Endothelial cell of umbilical vein (primary cell): ENCODE measurements around the gene RAB40B. TPM values are rescaled to one million over a fixed set of nuclear protein-coding genes. Genes with fewer than 3 reads are reported as not detected.

Experiments used
- BruUV-seq: library from RNA; stranded (reverse); fragments of 400-500 nt; replicated peaks from 2 replicates; lab custom pipeline; 2021; lab: Mats Ljungman, UMichigan
- CTCF ChIA-PET: fragments of 300-600, 350-600 bp; sonication (Branson Sonifier 250); formaldehyde crosslinking; loops from one replicate; lab custom pipeline; 2021; ENCODE audit warnings: antibody characterized with exemption, inconsistent platforms; lab: Charles Lee
- POLR2A ChIA-PET: fragments of 300-600, 350-600 bp; sonication (Branson Sonifier 250); formaldehyde crosslinking; loops from one replicate; lab custom pipeline; 2021; ENCODE audit warnings: antibody characterized with exemption, inconsistent platforms; lab: Charles Lee
- DNase-seq: peaks from one replicate; pipeline ENCODE4 v3.0.0-alpha.2; 2011; ENCODE audit warnings: low read depth, low spot score
- FAIRE-seq: peaks from 2 replicates; lab custom pipeline; 2011; peaks lifted over from hg19 to GRCh38; lab: Jason Lieb, UNC
- H2AFZ ChIP-seq: 2 replicates; pipeline ENCODE4 v1.6.0; 2012; ENCODE audit warnings: low read depth, low read length, control low read depth, inconsistent platforms
- H3K27ac ChIP-seq: 2 replicates; pipeline ENCODE4 v1.5.1; 2011; ENCODE audit warnings: low read depth, mild to moderate bottlenecking, control low read depth, low read length, moderate library complexity; ENCODE audit not compliant: insufficient read depth
- H3K27me3 ChIP-seq, 2 experiments: 2 replicates each; pipeline versions ENCODE4 v1.6.0 to v1.6.1; 2011; ENCODE audit warnings: low read length in 2 of 2, mixed read lengths in 1 of 2; ENCODE audit not compliant: control insufficient read depth in 2 of 2, insufficient read depth in 2 of 2
- H3K36me3 ChIP-seq, 2 experiments: 2 replicates in 1 of 2; 3 replicates in 1 of 2; pipeline ENCODE4 v1.5.1; 2011; ENCODE audit warnings: low read length in 2 of 2, mild to moderate bottlenecking in 1 of 2, moderate library complexity in 1 of 2; ENCODE audit not compliant: control insufficient read depth in 2 of 2, insufficient read depth in 2 of 2; ENCODE audit errors: extremely low read depth in 1 of 2
- H3K4me1 ChIP-seq: 3 replicates; pipeline ENCODE4 v1.5.1; 2011; ENCODE audit warnings: mild to moderate bottlenecking, low read length; ENCODE audit not compliant: control insufficient read depth, insufficient read depth; ENCODE audit errors: extremely low read depth
- H3K4me2 ChIP-seq: 2 replicates; pipeline ENCODE4 v1.6.1; 2011; ENCODE audit warnings: low read length, control low read depth, mixed read lengths; ENCODE audit not compliant: insufficient read depth
- H3K4me3 ChIP-seq, 3 experiments: fragments of 200-600 bp in 1 of 3; sonication (generic), shearing (Covaris generic) in 1 of 3; replicated peaks in 1 of 3; 2 replicates each; pipeline ENCODE4 v1.5.1; 2011 to 2016; ENCODE audit warnings: control low read depth in 3 of 3, low read length in 3 of 3, mild to moderate bottlenecking in 2 of 3, inconsistent platforms in 1 of 3, low read depth in 1 of 3, moderate library complexity in 1 of 3; ENCODE audit not compliant: insufficient read depth in 1 of 3
- H3K79me2 ChIP-seq: 2 replicates; pipeline ENCODE4 v1.6.0; 2012; ENCODE audit warnings: low read length, inconsistent platforms; ENCODE audit not compliant: control insufficient read depth, insufficient read depth
- H3K9ac ChIP-seq: replicated peaks from 2 replicates; pipeline ENCODE3; 2011; ENCODE audit warnings: low read length, control low read depth; ENCODE audit not compliant: insufficient read depth; ENCODE audit errors: extremely low read depth
- H3K9me1 ChIP-seq: replicated peaks from 3 replicates; pipeline ENCODE4 v1.6.0; 2011; ENCODE audit warnings: mild to moderate bottlenecking, low read length; ENCODE audit not compliant: control insufficient read depth, insufficient read depth; ENCODE audit errors: extremely low read depth
- H3K9me3 ChIP-seq: replicated peaks from 2 replicates; pipeline ENCODE4 v1.5.1; 2012; ENCODE audit warnings: low read length, inconsistent platforms; ENCODE audit not compliant: control insufficient read depth, insufficient read depth
- H4K20me1 ChIP-seq: replicated peaks from 2 replicates; pipeline ENCODE3; 2011; ENCODE audit warnings: mild to moderate bottlenecking, low read length; ENCODE audit not compliant: control insufficient read depth, insufficient read depth; ENCODE audit errors: extremely low read depth
- FOS ChIP-seq: IDR thresholded peaks from 2 replicates; pipeline ENCODE4 v1.6.1; 2011; ENCODE audit warnings: mild to moderate bottlenecking, low read length, moderate library complexity, borderline replicate concordance; ENCODE audit not compliant: insufficient read depth
- GATA2 ChIP-seq: IDR thresholded peaks from 2 replicates; pipeline ENCODE4 v1.7.0; 2011; ENCODE audit warnings: low read depth, mild to moderate bottlenecking, moderate library complexity, mixed read lengths, low read length; ENCODE audit not compliant: insufficient read length, insufficient read depth
- MYC ChIP-seq: IDR thresholded peaks from one replicate; pipeline ENCODE4 v1.6.1; 2011; ENCODE audit warnings: mild to moderate bottlenecking, low read depth, low read length
- POLR2A ChIP-seq: IDR thresholded peaks from 2 replicates; pipeline ENCODE4 v1.6.1; 2012; ENCODE audit warnings: low read depth, mild to moderate bottlenecking, control low read depth, low read length
- dilution Hi-C: fragments of 300-500 bp; cut with MboI; formaldehyde crosslinking; loops from one replicate; pipeline ENCODE4 v1.15.0; 2019; ENCODE audit warnings: low sequenced_read_pairs; ENCODE audit not compliant: extremely low pct_ligation_motif_present
- intact Hi-C: fragments of 100-400 bp; cut with micrococcal nuclease; formaldehyde crosslinking; loops from one replicate; pipeline ENCODE4 v1.10.0; 2022
- polyA plus RNA-seq, 4 experiments: library from polyadenylated mRNA; depleted of rRNA in 3 of 4; stranded (reverse) in 3 of 4; unstranded in 1 of 4; fragments of >200 nt; gene quantifications; 2 replicates each; pipeline versions ENCODE4 v1.2.1 to v1.2.3, GENCODE V29; 2011 to 2012; ENCODE audit warnings: missing spikeins in 1 of 4
- total RNA-seq: library from RNA; stranded (reverse); gene quantifications from 2 replicates; pipeline ENCODE4 v1.2.3, GENCODE V29; 2021
- TF ChIP-seq, protein P1 (sequence below), 2 donors: IDR thresholded peaks; 1 replicate in 1 of 2; 2 replicates in 1 of 2; pipeline ENCODE4 v1.5.1; 2011; ENCODE audit warnings: low read length in 2 of 2, mild to moderate bottlenecking in 2 of 2, moderate library complexity in 2 of 2, control low read depth in 1 of 2, inconsistent platforms in 1 of 2, low read depth in 1 of 2; ENCODE audit not compliant: insufficient read depth in 1 of 2; ENCODE audit errors: extremely low read depth in 1 of 2

The RAB40B gene
- total and polyA plus RNA-seq, 2 donors (not counting 3 experiments of a cell fraction or from before 2014, with no cell fraction given), result 5.5 to 9.3 TPM

DNA sequence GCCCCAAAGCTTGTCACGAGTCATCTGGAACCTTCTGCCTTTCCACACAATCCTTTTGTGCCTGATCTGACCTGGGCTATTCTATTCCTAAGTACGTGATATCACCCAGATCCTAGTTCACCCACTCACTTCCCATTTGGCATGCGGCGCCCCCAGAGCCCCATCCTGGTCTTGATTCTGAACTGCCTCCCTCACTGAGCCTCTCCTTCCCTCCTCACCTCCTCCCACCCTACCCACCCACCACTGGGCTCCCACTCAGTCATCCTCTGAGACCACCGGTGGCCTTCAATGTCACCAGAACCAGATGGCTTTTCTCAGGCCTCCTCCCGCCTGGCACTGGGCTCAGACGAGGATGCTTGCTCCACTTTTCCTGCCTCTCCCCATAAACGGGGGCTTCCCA, 68.8 kb downstream of the RAB40B start:
- no TSS peak for BruUV-seq
- H3K79me2 ChIP-seq, result peaks cover 28% of the 10 kb centered on the region
- no peaks in the 10 kb centered on the region for H3K27me3 ChIP-seq
- no peak overlapping the region for H3K4me2 ChIP-seq
- H3K4me1 ChIP-seq, result no peaks in the 10 kb centered on the region
- no peak overlapping the region for H3K27ac ChIP-seq
- dilution Hi-C loops, result no loop called here
- CTCF ChIA-PET, result no interaction called here
- no peak for TF ChIP-seq FOS
- TF ChIP-seq, protein P1, sequence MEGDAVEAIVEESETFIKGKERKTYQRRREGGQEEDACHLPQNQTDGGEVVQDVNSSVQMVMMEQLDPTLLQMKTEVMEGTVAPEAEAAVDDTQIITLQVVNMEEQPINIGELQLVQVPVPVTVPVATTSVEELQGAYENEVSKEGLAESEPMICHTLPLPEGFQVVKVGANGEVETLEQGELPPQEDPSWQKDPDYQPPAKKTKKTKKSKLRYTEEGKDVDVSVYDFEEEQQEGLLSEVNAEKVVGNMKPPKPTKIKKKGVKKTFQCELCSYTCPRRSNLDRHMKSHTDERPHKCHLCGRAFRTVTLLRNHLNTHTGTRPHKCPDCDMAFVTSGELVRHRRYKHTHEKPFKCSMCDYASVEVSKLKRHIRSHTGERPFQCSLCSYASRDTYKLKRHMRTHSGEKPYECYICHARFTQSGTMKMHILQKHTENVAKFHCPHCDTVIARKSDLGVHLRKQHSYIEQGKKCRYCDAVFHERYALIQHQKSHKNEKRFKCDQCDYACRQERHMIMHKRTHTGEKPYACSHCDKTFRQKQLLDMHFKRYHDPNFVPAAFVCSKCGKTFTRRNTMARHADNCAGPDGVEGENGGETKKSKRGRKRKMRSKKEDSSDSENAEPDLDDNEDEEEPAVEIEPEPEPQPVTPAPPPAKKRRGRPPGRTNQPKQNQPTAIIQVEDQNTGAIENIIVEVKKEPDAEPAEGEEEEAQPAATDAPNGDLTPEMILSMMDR (IDR thresholded peaks at IDR 0.05; ENCODE audit: extremely low read depth in 1 of 2, insufficient read depth in 1 of 2, low read depth in 1 of 2, low read length in 2 of 2), result no peak
- no peak for DNase-seq
- no peak overlapping the region for H2AFZ ChIP-seq
- POLR2A ChIA-PET, result no interaction called here
- peaks cover 3 to 30% of the 10 kb centered on the region in 2 experiments for H3K36me3 ChIP-seq
- H3K9me3 ChIP-seq, result no peaks in the 10 kb centered on the region
- H4K20me1 ChIP-seq, result no peaks in the 10 kb centered on the region
- H3K4me3 ChIP-seq, result no peak overlapping the region
- H3K9ac ChIP-seq, result no peak overlapping the region
- no peak for FAIRE-seq
- intact Hi-C loops, result no loop called here
- no peaks in the 10 kb centered on the region for H3K9me1 ChIP-seq

DNA sequence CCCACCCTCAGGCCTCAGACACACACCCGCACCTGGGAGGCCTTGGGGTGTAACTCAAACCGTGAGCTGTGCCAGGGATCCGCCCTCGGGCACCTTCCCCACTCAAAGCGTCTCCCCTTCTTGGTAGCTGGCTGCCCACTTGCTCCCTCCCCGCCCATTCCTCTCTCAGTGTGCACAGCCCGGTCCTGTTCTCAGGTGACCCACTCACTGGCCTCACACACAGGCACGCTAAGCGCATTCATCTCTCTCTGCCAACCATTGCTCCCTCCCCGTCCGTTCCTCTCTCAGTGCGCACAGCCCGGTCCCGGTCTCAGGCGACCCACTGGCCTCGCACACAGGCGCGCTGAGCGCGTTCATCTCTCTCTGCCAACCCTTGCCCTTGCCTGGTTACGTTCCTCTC, 71.1 kb downstream of the RAB40B start:
- CTCF ChIA-PET, result no interaction called here
- Histone ChIP-seq H3K4me3 (no peak overlapping the region), H3K4me1 (no peaks in the 10 kb centered on the region), H3K27me3 (no peaks in the 10 kb centered on the region), H3K9me1 (no peaks in the 10 kb centered on the region), H4K20me1 (no peaks in the 10 kb centered on the region), H3K36me3 (peaks cover 3 to 28% of the 10 kb centered on the region in 2 experiments), H3K9ac (no peak overlapping the region), H3K79me2 (peaks cover 11% of the 10 kb centered on the region), H3K27ac (no peak overlapping the region), H3K9me3 (no peaks in the 10 kb centered on the region), H3K4me2 (no peak overlapping the region), H2AFZ (no peak overlapping the region)
- no TSS peak for BruUV-seq
- DNase-seq (no peak), FAIRE-seq (no peak)
- TF ChIP-seq MYC (no peak), POLR2A (no peak), GATA2 (no peak)
- TF ChIP-seq, protein P1 (IDR thresholded peaks at IDR 0.05; ENCODE audit: extremely low read depth in 1 of 2, insufficient read depth in 1 of 2, low read depth in 1 of 2, low read length in 2 of 2), result no peak
- POLR2A ChIA-PET, result no interaction called here
- intact Hi-C loops, result no loop called here
- dilution Hi-C loops, result no loop called here
